Mucosa of gallbladder (tissue), 1 donor: ENCODE measurements around the gene LDHD. TPM values are rescaled to one million over a fixed set of nuclear protein-coding genes. Genes with fewer than 3 reads are reported as not detected.
"Not testable (repeated sequence)": the region's sequence is repeated elsewhere in the genome, so short reads cannot be mapped to it uniquely, and the experiment has no call there.

Experiments
- DNase-seq: peaks from one replicate; pipeline ENCODE4 v3.0.0-alpha.2; 2020; ENCODE audit warnings: low spot score
- total RNA-seq: library from RNA; stranded (reverse); gene quantifications from one replicate; pipeline ENCODE4 v1.2.1, GENCODE V29; 2021
- donor health status: DM: no; HTN: no; CAD: no.

LDHD gene
- 14.5 TPM for total RNA-seq

GRCh38 chr16:75116081-75116910 is at the start of gene LDHD:
TSS of gene LDHD (minus strand) at chr16:75116780. CDS start at chr16:75116720, 60 bp downstream.
- peak; percentile 69 for DNase-seq

GRCh38 chr16:75160386-75160785 is 43.8 kb upstream of the LDHD start:
- DNase-seq: no peak

GRCh38 chr16:75152635-75153034 is 36.1 kb upstream of the LDHD start:
- DNase-seq: no peak

- DNase-seq: no peak
Observed at GRCh38 chr16:75151798-75152197, 35.2 kb upstream of the LDHD start.

DNA sequence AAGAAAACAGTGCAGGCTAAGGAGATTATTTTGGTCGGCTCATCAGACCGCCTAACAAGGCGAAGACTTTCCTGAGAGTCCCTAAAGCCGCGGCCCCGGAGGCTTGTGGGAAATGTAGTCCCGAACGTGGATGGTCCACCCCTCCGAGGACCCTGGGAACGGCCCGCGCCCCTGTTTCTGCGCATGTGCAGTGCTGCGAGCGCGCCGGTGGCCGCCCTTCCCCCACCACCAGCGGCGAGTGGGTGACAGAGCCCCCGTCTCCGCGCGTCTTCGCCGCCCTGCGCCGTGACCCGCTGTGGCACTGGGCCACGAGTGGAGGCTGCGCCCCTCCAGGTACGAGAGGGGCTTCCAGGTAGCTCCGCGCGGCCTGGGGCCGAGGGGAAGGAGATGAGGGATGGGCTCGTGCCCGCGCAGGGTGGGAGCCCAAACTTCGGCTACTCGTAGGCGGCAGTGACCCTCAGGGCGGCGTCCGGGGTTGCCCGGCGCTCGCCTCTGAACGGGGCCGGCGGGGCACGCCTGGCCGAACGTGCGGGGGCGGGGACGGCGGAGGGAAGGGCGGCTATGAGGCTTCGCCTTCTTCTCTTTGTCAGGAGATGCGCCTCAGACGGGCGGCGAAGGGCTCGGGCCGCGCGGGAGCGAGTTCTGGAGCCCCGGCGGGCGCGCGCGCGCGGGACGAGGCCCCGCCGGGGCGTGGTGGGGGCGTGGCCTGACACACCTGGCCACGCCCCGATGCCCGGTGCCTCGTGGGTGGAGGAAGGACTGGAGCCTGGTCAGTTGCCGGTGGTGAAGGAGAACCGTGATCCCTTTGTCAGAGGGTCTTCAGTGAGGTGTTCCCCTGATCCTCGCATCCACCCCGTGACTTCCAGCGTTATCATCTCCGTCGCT is 32.0 kb upstream of the LDHD start, which contains the start of gene ZFP1:
ZFP1 (plus strand) TSS at position 214 of the 885 bp plus-strand sequence. CDS start 4,428 bp downstream, outside the sequence.
- DNase-seq: peak; percentile 95

- DNase-seq: no peak
Observed at GRCh38 chr16:75147968-75148310, 31.4 kb upstream of the LDHD start.

DNA sequence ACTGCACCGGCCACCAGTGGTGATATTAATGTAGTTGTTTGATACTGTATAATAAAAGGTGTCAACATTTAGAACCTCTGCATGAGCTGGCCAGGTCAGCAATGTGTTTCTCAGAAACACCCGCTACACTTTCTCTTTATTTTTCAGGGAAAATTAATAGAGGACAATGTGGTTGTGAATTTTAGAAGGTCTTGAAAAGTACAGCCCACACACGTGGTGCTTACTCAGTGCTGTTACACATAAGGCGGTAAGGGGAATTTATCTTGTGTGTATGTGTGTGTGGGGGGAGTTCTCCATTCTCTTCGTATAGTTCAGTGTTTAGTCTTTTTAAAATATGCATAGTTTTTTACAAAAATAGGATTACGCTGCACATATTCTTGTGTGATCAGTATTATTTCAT is 27.4 kb upstream of the LDHD start:
- DNase-seq: no peak

DNA sequence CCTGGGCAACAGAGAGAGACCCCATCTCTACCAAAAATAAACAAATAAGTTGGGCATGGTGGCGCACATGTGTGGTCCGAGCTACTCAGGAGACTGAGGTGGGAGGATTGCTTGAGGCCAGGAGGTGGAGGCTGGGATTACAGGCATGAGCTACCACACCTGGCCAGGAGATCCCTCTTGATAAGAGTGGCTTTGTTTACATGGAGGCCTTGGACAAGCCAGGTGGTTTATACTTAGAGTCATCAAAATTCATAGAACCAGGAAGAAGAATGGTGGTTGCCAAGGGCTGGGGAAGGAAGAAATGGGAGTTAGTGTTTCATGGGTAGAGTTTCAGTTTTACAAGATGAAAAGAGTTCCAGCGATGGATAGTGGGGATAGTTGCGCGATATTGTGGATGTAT is 22.9 kb upstream of the LDHD start:
- DNase-seq: no peak

DNA sequence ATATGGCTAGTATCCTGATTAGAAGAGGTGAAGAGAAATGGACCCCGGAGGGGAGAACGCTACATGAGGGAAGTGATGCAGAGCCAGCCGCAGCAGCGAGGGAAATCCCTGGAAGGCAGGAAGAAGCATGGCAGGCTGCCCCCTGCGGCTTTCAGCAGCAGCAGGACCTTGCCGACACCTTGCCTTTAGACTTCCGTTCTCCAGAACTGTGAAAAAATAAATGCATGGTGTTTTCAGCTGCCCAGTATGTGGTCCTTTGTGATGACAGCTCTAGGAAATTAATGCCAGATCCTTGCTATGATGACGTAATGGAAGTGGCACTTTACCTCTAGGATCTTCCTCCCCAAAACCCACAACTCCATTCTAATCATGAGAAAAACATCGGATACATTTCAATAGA is 22.1 kb upstream of the LDHD start:
- no peak for DNase-seq

- no peak for DNase-seq
Observed at GRCh38 chr16:75138233-75138632, 21.7 kb upstream of the LDHD start.

- DNase-seq: no peak
Observed at GRCh38 chr16:75131081-75131480, 14.5 kb upstream of the LDHD start.

GRCh38 chr16:75130150-75130771 is 13.7 kb upstream of the LDHD start:
- DNase-seq: no peak

- DNase-seq: not testable (repeated sequence)
Observed at GRCh38 chr16:75129421-75130149, 13.0 kb upstream of the LDHD start.

DNA sequence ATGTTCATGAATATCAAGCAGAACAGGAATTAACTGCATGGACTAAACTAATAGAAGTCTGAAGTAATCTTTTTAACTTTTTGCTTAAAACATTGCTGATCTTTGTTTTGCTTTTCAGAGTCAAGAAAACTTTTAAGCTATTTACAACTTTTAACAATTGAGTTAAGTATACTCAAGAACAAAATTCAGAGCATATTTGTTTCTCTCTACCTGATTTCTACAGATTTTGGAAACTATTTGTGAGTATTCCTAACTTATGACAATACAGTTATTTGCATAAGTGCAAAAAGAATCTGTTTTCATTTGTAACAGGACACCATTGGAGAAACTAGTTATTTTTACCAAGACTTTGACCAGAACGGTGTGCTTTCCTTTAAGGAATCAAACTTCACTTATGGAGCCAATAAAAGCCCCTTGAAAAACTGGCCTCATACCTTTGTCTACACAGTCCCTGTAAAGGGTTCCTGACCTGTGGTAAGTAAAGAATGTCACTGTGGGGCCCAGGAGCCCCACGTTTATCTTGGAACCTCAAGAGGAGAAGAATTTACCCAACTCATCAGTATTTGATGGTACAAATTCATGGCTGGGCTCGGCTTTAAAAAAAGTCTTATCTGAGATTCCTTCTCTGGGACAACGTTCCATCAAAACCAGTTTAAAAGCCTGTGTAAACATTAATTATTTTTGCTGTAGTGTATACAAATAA is 11.3 kb upstream of the LDHD start:
- no peak for DNase-seq

DNA sequence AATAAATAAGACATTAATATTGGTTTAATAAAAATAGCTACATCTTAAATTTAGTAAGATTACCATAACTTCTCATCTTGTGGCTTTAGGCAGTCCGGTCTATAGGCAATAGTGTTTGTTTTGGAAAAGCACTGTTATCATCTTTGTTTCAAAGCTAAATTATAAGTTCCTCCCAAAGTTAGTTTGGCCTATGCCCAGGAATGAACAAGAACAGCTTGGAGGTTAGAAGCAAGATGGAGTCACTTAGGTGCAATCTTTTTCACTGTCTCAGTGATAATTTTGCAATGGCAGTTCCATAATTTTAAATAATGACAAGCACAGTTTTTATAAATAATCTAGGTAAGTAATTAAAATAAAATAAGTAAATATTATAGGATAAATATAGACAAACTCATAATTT is 6.0 kb upstream of the LDHD start:
- DNase-seq: no peak

DNA sequence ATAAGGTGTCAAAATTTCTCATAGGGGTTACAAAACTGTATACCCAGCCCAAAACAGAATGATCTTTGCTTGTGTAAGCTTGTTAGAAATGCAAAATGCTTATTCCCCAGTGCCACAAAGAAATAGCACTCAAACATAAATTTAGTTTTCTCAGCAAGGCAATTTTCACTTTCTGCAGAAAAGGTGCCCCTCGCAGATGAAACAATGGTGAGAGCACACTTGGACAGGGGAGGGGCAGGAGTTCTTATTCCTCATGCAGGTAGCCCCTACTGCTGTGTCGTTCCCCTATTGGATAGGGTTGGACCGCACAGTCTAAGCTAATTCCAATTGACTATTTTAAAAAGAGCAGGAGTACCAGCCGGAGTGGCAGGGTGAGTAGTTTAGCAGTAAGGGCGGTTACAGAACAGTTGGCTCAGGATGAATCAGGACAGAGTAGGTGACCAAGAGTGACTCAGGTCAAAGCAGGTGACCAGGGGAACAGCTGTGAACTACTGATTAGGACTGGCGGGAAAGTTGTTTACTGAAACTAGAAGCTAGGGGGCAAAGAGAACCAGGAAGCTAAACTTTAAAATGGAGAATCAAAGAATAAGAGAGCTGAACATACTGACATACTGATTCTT is 5.5 kb upstream of the LDHD start:
- no peak for DNase-seq

DNA sequence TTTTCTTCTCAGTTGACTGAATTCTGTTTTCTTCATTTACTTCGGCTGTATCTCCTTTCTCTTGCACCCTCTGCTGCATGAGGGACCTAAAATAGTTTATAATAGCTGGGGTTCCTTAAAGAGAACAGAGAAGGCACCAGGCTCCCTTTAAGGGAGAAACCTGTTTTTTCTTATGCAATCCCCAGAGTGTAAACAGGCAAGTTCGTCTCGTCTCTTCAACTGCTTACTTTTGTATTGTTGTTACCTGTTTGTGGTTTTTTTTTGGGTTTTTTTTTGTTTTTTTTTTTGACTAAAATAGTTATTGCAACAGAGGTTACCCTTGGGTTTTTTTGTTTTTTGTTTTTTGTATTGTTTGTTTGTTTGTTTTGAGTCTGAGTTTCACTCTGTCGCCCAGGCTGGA is 3.7 kb upstream of the LDHD start:
- DNase-seq: no peak

DNA sequence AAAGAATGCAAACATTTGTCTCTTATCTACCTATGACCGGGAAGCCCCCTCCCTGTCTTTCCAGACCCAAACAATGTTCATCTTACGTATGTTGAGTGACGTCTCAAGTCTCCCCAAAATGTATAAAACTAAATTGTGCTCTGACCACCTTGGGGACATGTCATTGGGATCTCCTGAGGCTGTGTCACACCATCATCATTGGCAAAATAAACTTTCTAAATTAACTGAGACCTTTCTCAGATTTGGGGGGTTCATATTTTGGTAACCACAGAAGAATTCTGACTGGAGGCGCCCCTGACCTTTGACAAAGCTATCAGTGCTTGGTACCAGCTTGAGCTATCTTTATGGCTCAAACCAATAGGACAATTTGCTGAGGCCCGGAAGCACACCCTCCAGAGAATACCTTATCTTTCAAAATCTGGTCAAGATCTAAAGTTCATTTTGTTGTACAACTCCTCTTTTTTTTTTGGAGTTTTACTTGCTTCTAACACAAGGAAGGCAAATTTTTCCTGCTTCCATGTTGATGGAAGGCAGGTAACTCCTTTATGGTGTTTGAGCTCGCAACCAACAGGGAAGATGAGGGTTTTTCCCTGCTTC is 2.5 kb upstream of the LDHD start:
- no peak for DNase-seq

GRCh38 chr16:75116911-75117245 is 298 bp upstream of the LDHD start:
- no peak for DNase-seq
